ENCODE results near the gene SUCLG2.

GRCh38 chr3:67662733-67663132 is 8.3 kb upstream of the SUCLG2 start:
- TF ChIP-seq POLR2A (IDR thresholded peaks at IDR 0.05) (no peak), CTCF (IDR thresholded peaks at IDR 0.05) (no peak), EP300 (IDR thresholded peaks at IDR 0.05) (no peak), POLR2AphosphoS5 (IDR thresholded peaks at IDR 0.05) (no peak)
